ENCODE measurements around the gene USP20.

The USP20 gene

DNA sequence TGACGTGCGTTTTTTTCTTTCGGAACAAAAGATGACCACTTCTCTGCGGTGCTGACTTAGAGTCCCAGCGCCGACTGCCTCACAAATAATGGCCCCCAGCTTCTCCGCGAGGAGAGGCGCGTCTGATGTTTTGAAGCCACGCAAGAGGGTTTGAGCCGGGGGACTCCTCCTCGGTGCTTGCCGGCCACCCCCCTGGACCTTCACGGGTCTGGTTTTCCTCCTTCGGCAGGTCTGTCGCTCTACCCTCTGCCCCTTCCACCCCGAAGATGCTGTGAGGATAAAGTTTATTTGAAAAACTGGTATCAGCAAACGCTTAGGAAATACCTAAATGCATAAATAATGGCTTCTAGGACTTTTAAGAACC lies 584 bp downstream of the USP20 start:
- H3K27me3 ChIP-seq (ENCODE audit: control insufficient read depth, insufficient read depth, low read length), result no peaks in the 10 kb centered on the region
- H3K9me3 ChIP-seq (ENCODE audit: control insufficient read depth, low read length), result no peaks in the 10 kb centered on the region
- H3K9ac ChIP-seq, result peak overlapping the region; percentile 67
- no peaks in the 10 kb centered on the region for H3K36me3 ChIP-seq (ENCODE audit: control insufficient read depth, insufficient read depth, low read length)
- peak overlapping the region; percentile 57 for H3K27ac ChIP-seq
- H2AFZ ChIP-seq, result peak overlapping the region; percentile 96
- H3K4me2 ChIP-seq (ENCODE audit: low read length), result peak overlapping the region; percentile 96
- peaks cover 16% of the 10 kb centered on the region for H3K79me2 ChIP-seq
- TF ChIP-seq, protein P1, sequence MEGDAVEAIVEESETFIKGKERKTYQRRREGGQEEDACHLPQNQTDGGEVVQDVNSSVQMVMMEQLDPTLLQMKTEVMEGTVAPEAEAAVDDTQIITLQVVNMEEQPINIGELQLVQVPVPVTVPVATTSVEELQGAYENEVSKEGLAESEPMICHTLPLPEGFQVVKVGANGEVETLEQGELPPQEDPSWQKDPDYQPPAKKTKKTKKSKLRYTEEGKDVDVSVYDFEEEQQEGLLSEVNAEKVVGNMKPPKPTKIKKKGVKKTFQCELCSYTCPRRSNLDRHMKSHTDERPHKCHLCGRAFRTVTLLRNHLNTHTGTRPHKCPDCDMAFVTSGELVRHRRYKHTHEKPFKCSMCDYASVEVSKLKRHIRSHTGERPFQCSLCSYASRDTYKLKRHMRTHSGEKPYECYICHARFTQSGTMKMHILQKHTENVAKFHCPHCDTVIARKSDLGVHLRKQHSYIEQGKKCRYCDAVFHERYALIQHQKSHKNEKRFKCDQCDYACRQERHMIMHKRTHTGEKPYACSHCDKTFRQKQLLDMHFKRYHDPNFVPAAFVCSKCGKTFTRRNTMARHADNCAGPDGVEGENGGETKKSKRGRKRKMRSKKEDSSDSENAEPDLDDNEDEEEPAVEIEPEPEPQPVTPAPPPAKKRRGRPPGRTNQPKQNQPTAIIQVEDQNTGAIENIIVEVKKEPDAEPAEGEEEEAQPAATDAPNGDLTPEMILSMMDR (IDR thresholded peaks at IDR 0.05), result no peak
- peak overlapping the region; percentile 73 for H3K4me3 ChIP-seq (ENCODE audit: low read depth, low read length)
- H3K4me1 ChIP-seq, result no peaks in the 10 kb centered on the region

DNA sequence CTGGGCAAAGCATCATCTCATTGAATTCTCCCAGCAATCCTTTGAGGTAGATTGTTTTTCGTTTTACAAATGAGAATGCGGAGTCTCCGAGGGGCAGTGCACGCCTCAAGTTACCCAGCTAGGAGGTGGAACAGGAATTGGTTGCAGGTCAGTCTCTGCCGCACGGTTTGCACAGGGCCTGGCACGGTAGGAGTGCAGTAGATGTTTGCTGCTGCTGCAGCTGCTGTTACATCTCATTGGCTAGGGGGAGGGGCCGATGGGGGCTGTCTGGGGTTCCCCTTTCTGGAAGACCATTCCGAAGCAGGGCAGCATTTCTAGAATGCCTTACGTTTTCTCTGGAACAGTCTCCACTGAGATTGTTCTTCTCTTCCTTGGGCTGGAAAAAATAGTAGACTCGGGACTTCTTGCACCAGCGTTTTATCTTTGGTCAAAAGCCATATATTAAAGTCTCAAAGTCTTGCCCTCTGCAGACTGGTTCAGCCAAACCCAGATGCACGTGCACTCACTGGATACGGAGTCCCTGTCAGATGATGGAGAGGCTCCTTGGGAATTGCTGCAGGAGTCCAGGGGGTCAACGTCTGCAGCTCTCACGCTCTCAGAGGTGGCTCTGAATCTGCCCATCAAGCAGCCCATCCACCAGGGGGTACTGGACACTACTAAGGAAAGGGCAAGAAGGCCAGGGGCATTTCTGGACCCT lies 1.2 kb downstream of the USP20 start:
- Histone ChIP-seq H3K4me2 (ENCODE audit: low read length) (peak overlapping the region; percentile 96), H3K9ac (no peak overlapping the region), H2AFZ (peak overlapping the region; percentile 96), H3K79me2 (peaks cover 16% of the 10 kb centered on the region), H3K9me3 (ENCODE audit: control insufficient read depth, low read length) (no peaks in the 10 kb centered on the region), H3K36me3 (ENCODE audit: control insufficient read depth, insufficient read depth, low read length) (no peaks in the 10 kb centered on the region), H3K27me3 (ENCODE audit: control insufficient read depth, insufficient read depth, low read length) (no peaks in the 10 kb centered on the region), H3K27ac (no peak overlapping the region), H3K4me1 (no peaks in the 10 kb centered on the region), H3K4me3 (ENCODE audit: low read depth, low read length) (peak overlapping the region; percentile 73)
- TF ChIP-seq, protein P1 (IDR thresholded peaks at IDR 0.05), result no peak

GRCh38 chr9:129838707-129839259 lies 3.5 kb downstream of the USP20 start:
- H2AFZ ChIP-seq, result no peak overlapping the region
- H3K4me1 ChIP-seq, result no peaks in the 10 kb centered on the region
- H3K27me3 ChIP-seq (ENCODE audit: control insufficient read depth, insufficient read depth, low read length), result no peaks in the 10 kb centered on the region
- peaks cover 16% of the 10 kb centered on the region for H3K79me2 ChIP-seq
- TF ChIP-seq, protein P1 (IDR thresholded peaks at IDR 0.05), result no peak
- no peaks in the 10 kb centered on the region for H3K9me3 ChIP-seq (ENCODE audit: control insufficient read depth, low read length)
- no peaks in the 10 kb centered on the region for H3K36me3 ChIP-seq (ENCODE audit: control insufficient read depth, insufficient read depth, low read length)
- H3K4me2 ChIP-seq (ENCODE audit: low read length), result no peak overlapping the region
- no peak overlapping the region for H3K9ac ChIP-seq
- no peak overlapping the region for H3K27ac ChIP-seq
- no peak overlapping the region for H3K4me3 ChIP-seq (ENCODE audit: low read depth, low read length)

GRCh38 chr9:129839324-129840023 lies 4.2 kb downstream of the USP20 start:
- TF ChIP-seq, protein P1 (IDR thresholded peaks at IDR 0.05), result no peak
- H3K36me3 ChIP-seq (ENCODE audit: control insufficient read depth, insufficient read depth, low read length), result no peaks in the 10 kb centered on the region
- no peaks in the 10 kb centered on the region for H3K27me3 ChIP-seq (ENCODE audit: control insufficient read depth, insufficient read depth, low read length)
- no peak overlapping the region for H2AFZ ChIP-seq
- no peaks in the 10 kb centered on the region for H3K9me3 ChIP-seq (ENCODE audit: control insufficient read depth, low read length)
- no peaks in the 10 kb centered on the region for H3K4me1 ChIP-seq
- H3K4me3 ChIP-seq (ENCODE audit: low read depth, low read length), result no peak overlapping the region
- H3K79me2 ChIP-seq, result peaks cover 16% of the 10 kb centered on the region
- no peak overlapping the region for H3K9ac ChIP-seq
- H3K27ac ChIP-seq, result no peak overlapping the region
- H3K4me2 ChIP-seq (ENCODE audit: low read length), result no peak overlapping the region
